Measurements from ENCODE around the gene ADARB2.

- TF ChIP-seq CREB1 (CRISPR knock-in tag; IDR thresholded peaks at IDR 0.05; ENCODE audit: low read depth): no peak
- TF ChIP-seq, protein P1, sequence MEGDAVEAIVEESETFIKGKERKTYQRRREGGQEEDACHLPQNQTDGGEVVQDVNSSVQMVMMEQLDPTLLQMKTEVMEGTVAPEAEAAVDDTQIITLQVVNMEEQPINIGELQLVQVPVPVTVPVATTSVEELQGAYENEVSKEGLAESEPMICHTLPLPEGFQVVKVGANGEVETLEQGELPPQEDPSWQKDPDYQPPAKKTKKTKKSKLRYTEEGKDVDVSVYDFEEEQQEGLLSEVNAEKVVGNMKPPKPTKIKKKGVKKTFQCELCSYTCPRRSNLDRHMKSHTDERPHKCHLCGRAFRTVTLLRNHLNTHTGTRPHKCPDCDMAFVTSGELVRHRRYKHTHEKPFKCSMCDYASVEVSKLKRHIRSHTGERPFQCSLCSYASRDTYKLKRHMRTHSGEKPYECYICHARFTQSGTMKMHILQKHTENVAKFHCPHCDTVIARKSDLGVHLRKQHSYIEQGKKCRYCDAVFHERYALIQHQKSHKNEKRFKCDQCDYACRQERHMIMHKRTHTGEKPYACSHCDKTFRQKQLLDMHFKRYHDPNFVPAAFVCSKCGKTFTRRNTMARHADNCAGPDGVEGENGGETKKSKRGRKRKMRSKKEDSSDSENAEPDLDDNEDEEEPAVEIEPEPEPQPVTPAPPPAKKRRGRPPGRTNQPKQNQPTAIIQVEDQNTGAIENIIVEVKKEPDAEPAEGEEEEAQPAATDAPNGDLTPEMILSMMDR (conservative IDR thresholded peaks at IDR 0.05; ENCODE audit: low read depth in 2 of 2): no peak
- TF ChIP-seq EZH2 (IDR thresholded peaks at IDR 0.05; ENCODE audit: low read depth, unreplicated experiment): no peak
- no peak for TF ChIP-seq EZH2phosphoT487 (IDR thresholded peaks at IDR 0.05; ENCODE audit: unreplicated experiment)
- no peak for TF ChIP-seq POLR2AphosphoS5 (IDR thresholded peaks at IDR 0.05; ENCODE audit: low read depth)
- TF ChIP-seq REST (IDR thresholded peaks at IDR 0.05; ENCODE audit: unreplicated experiment): no peak
- TF ChIP-seq NANOG (IDR thresholded peaks at IDR 0.05; ENCODE audit: borderline replicate concordance): no peak
- no peak for TF ChIP-seq JUNB (IDR thresholded peaks at IDR 0.05; ENCODE audit: unreplicated experiment)
- no peak for TF ChIP-seq ZNF462 (CRISPR knock-in tag; IDR thresholded peaks at IDR 0.05)
- TF ChIP-seq STAT1 (IDR thresholded peaks at IDR 0.05; ENCODE audit: unreplicated experiment): no peak
Observed at GRCh38 chr10:1712314-1712713, 25.0 kb downstream of the ADARB2 start.
